ENCODE results near the gene DNAJC8. TPM values are rescaled to one million over a fixed set of nuclear protein-coding genes. Genes with fewer than 3 reads are reported as not detected.

The DNAJC8 gene
- total and polyA plus RNA-seq, 2 of the 8 experiments (the other 6 are each of a cell fraction or from before 2014, with no cell fraction given) = 116 to 134 TPM

GRCh38 chr1:28281608-28282425 is 49.0 kb upstream of the DNAJC8 start:
- peaks cover 0 to 5% of the 10 kb centered on the region in 2 experiments for H4K20me1 ChIP-seq (replicated peaks in 1 of 2; ENCODE audit: control insufficient read depth in 1 of 2, insufficient read depth in 2 of 2, low read length in 2 of 2)
- no peaks in the 10 kb centered on the region for H3K9me3 ChIP-seq (ENCODE audit: insufficient read depth in 2 of 2, low read depth in 1 of 2, low read length in 1 of 2)
- H3K4me2 ChIP-seq (ENCODE audit: insufficient read depth in 1 of 2, low read depth in 2 of 2, low read length in 2 of 2) = no peak overlapping the region
- no peaks in the 10 kb centered on the region for H3K23me2 ChIP-seq (ENCODE audit: low read depth, low read length)
- DNase-seq (ENCODE audit: low read depth in 1 of 2, low spot score in 2 of 2) = no peak
- WGBS, 2 experiments (ENCODE audit: extremely low coverage in 1 of 2, insufficient coverage in 1 of 2, insufficient read length in 1 of 2, insufficient replicate concordance in 2 of 2, low coverage in 1 of 2, low lambda C conversion rate in 2 of 2, missing lambda C conversion rate in 1 of 2) = 83% methylated on average over 14 of the region's 14 CpGs; no CpG with 5 or more reads in 1 of the 2 experiments
- ChIA-PET POLR2A (ENCODE audit: partially characterized antibody) (interaction anchor here (1.2 to 20.8 kb wide), 3 partner anchors 9 to 33 kb away, joined by 4 to 324 read pairs (median 6); partner anchors contain the start of gene SESN2), CTCF (ENCODE audit: partially characterized antibody) (interaction anchor here (0.8 to 1.9 kb wide), 2 partner anchors 33 to 46 kb away, joined by 3 to 4 read pairs; no protein-coding TSS in a partner anchor)
- H3K27me3 ChIP-seq (replicated peaks in 1 of 4; ENCODE audit: control insufficient read depth in 3 of 4, extremely low read depth in 1 of 4, insufficient read depth in 3 of 4, low read length in 3 of 4) = no peaks in the 10 kb centered on the region
- H2BK5ac ChIP-seq (ENCODE audit: low read depth, low read length) = no peak overlapping the region
- no peak overlapping the region for H2BK12ac ChIP-seq (ENCODE audit: low read depth, low read length)
- H2BK15ac ChIP-seq (ENCODE audit: low read length) = no peak overlapping the region
- H3K36me3 ChIP-seq (ENCODE audit: control insufficient read depth in 2 of 4, insufficient read depth in 4 of 4, low read length in 3 of 4) = peaks cover 25 to 54% (median 42%) of the 10 kb centered on the region in 4 experiments
- H4K5ac ChIP-seq (ENCODE audit: insufficient read length, low read depth, low read length) = no peak overlapping the region
- H4K91ac ChIP-seq (replicated peaks; ENCODE audit: insufficient read length, low read length) = no peak overlapping the region
- H2BK20ac ChIP-seq (ENCODE audit: low read length) = no peak overlapping the region
- no peak overlapping the region for H3K56ac ChIP-seq (replicated peaks; ENCODE audit: insufficient read length, low read depth, low read length)
- H3K9ac ChIP-seq (replicated peaks in 1 of 4; ENCODE audit: extremely low read depth in 1 of 4, low read depth in 3 of 4, low read length in 3 of 4) = no peak overlapping the region
- no peak overlapping the region for H2AFZ ChIP-seq (ENCODE audit: low read length)
- H3K18ac ChIP-seq (ENCODE audit: extremely low read depth, low read length) = no peak overlapping the region
- no peak overlapping the region for H2BK120ac ChIP-seq (replicated peaks; ENCODE audit: low read depth, low read length)
- no peak for TF ChIP-seq MAFK (IDR thresholded peaks at IDR 0.05; ENCODE audit: low read depth, low read length)
- TF ChIP-seq RAD21 (IDR thresholded peaks at IDR 0.05 in 1 of 2, conservative IDR thresholded peaks at IDR 0.05 in 1 of 2; ENCODE audit: low read depth in 2 of 2, low read length in 2 of 2) = peak in 1 of 2 experiments; percentile 11; a peak in 1 of 4 replicates
- H3K4ac ChIP-seq (replicated peaks; ENCODE audit: insufficient read length, low read depth, low read length) = no peak overlapping the region
- no peak overlapping the region for H3K23ac ChIP-seq (ENCODE audit: insufficient read length)
- no peak for FAIRE-seq
- no peak overlapping the region for H4K8ac ChIP-seq (ENCODE audit: extremely low read depth, insufficient read depth, low read length)
- no peaks in the 10 kb centered on the region for H3K4me1 ChIP-seq (replicated peaks in 1 of 4; ENCODE audit: control insufficient read depth in 3 of 4, insufficient read depth in 4 of 4, low read length in 3 of 4)
- H3K79me1 ChIP-seq (ENCODE audit: low read depth, low read length) = no peaks in the 10 kb centered on the region
- peak overlapping the region; percentile 21 for H3K27ac ChIP-seq (ENCODE audit: low read depth, low read length)
- H3K79me2 ChIP-seq (ENCODE audit: control insufficient read depth in 1 of 2, insufficient read depth in 2 of 2, low read length in 2 of 2) = no peaks in the 10 kb centered on the region
- no peak overlapping the region for H2AK5ac ChIP-seq (ENCODE audit: low read depth, low read length)
- H3K4me3 ChIP-seq (ENCODE audit: extremely low read depth in 1 of 4, insufficient read depth in 2 of 4, low read depth in 3 of 4, low read length in 4 of 4) = no peak overlapping the region
- H3K14ac ChIP-seq (ENCODE audit: insufficient read length) = no peak overlapping the region
